ENCODE measurements around the gene SORBS2. TPM values are rescaled to one million over a fixed set of nuclear protein-coding genes. Genes with fewer than 3 reads are reported as not detected.

The SORBS2 gene
- total and polyA plus RNA-seq, 2 experiments from 2014 or later = 0.32 to 1.5 TPM

- DNase-seq = no peak
- Histone ChIP-seq H3K4me2 (ENCODE audit: unreplicated experiment) (no peak overlapping the region), H2AFZ (no peak overlapping the region), H3K9ac (no peak overlapping the region), H3K4me3 (no peak overlapping the region), H3K27ac (no peak overlapping the region), H3K36me3 (ENCODE audit: low read depth) (no peaks in the 10 kb centered on the region), H3K27me3 (replicated peaks; ENCODE audit: insufficient read depth) (no peaks in the 10 kb centered on the region), H3F3A (ENCODE audit: insufficient read depth) (no peaks in the 10 kb centered on the region), H3K4me1 (ENCODE audit: insufficient read depth) (no peaks in the 10 kb centered on the region), H3K79me2 (ENCODE audit: insufficient read depth) (no peaks in the 10 kb centered on the region), H4K20me1 (ENCODE audit: insufficient read depth) (no peaks in the 10 kb centered on the region), H3K9me2 (ENCODE audit: insufficient read depth) (no peaks in the 10 kb centered on the region), H3K9me3 (ENCODE audit: low read depth) (no peaks in the 10 kb centered on the region)
- 18% methylated on average over 2 of the region's 2 CpGs for WGBS, 2 experiments (ENCODE audit: low coverage in 1 of 2, low lambda C conversion rate in 2 of 2, missing lambda C conversion rate in 2 of 2)
- TF ChIP-seq EZH2phosphoT487 (IDR thresholded peaks at IDR 0.05; ENCODE audit: insufficient read depth, low read depth) (no peak), EZH2 (IDR thresholded peaks at IDR 0.05; ENCODE audit: insufficient read depth, poor library complexity, severe bottlenecking) (no peak)
- in situ Hi-C loops (cut with MboI) = no loop called here
These were observed 140.9 kb downstream of the SORBS2 start for GRCh38 chr4:185671066-185671465.

GRCh38 chr4:185669288-185669687 lies 142.7 kb downstream of the SORBS2 start:
- Histone ChIP-seq H3K79me2 (ENCODE audit: insufficient read depth) (no peaks in the 10 kb centered on the region), H3K4me2 (ENCODE audit: unreplicated experiment) (no peak overlapping the region), H3F3A (ENCODE audit: insufficient read depth) (no peaks in the 10 kb centered on the region), H4K20me1 (ENCODE audit: insufficient read depth) (no peaks in the 10 kb centered on the region), H3K36me3 (ENCODE audit: low read depth) (no peaks in the 10 kb centered on the region), H3K27me3 (replicated peaks; ENCODE audit: insufficient read depth) (no peaks in the 10 kb centered on the region), H3K9me3 (ENCODE audit: low read depth) (no peaks in the 10 kb centered on the region), H3K9ac (no peak overlapping the region), H3K27ac (no peak overlapping the region), H3K4me3 (no peak overlapping the region), H3K4me1 (ENCODE audit: insufficient read depth) (no peaks in the 10 kb centered on the region), H3K9me2 (ENCODE audit: insufficient read depth) (no peaks in the 10 kb centered on the region), H2AFZ (no peak overlapping the region)
- DNase-seq = no peak
- TF ChIP-seq EZH2phosphoT487 (IDR thresholded peaks at IDR 0.05; ENCODE audit: insufficient read depth, low read depth) (no peak), EZH2 (IDR thresholded peaks at IDR 0.05; ENCODE audit: insufficient read depth, poor library complexity, severe bottlenecking) (no peak)
- WGBS, 2 experiments (ENCODE audit: low coverage in 1 of 2, low lambda C conversion rate in 2 of 2, missing lambda C conversion rate in 2 of 2) = 37 to 38% methylated on average over 7 of the region's 7 CpGs
- in situ Hi-C loops (cut with MboI) = no loop called here

- H3K4me2 ChIP-seq (ENCODE audit: unreplicated experiment) = no peak overlapping the region
- no peaks in the 10 kb centered on the region for H3F3A ChIP-seq (ENCODE audit: insufficient read depth)
- no peaks in the 10 kb centered on the region for H3K9me3 ChIP-seq (ENCODE audit: low read depth)
- H3K27me3 ChIP-seq (replicated peaks; ENCODE audit: insufficient read depth) = no peaks in the 10 kb centered on the region
- H3K36me3 ChIP-seq (ENCODE audit: low read depth) = no peaks in the 10 kb centered on the region
- no peaks in the 10 kb centered on the region for H3K4me1 ChIP-seq (ENCODE audit: insufficient read depth)
- H3K4me3 ChIP-seq = no peak overlapping the region
- in situ Hi-C loops (cut with MboI) = no loop called here
- no peak overlapping the region for H3K9ac ChIP-seq
- no peak for DNase-seq
- no peak overlapping the region for H3K27ac ChIP-seq
- no peaks in the 10 kb centered on the region for H4K20me1 ChIP-seq (ENCODE audit: insufficient read depth)
- no peaks in the 10 kb centered on the region for H3K9me2 ChIP-seq (ENCODE audit: insufficient read depth)
- WGBS, 2 experiments (ENCODE audit: low coverage in 1 of 2, low lambda C conversion rate in 2 of 2, missing lambda C conversion rate in 2 of 2) = 58% methylated on average over 6 of the region's 6 CpGs
- TF ChIP-seq EZH2phosphoT487 (IDR thresholded peaks at IDR 0.05; ENCODE audit: insufficient read depth, low read depth) (no peak), EZH2 (IDR thresholded peaks at IDR 0.05; ENCODE audit: insufficient read depth, poor library complexity, severe bottlenecking) (no peak)
- H2AFZ ChIP-seq = no peak overlapping the region
- no peaks in the 10 kb centered on the region for H3K79me2 ChIP-seq (ENCODE audit: insufficient read depth)
These were observed 145.8 kb downstream of the SORBS2 start for GRCh38 chr4:185666156-185666555.

GRCh38 chr4:185665655-185666054 lies 146.3 kb downstream of the SORBS2 start:
- in situ Hi-C loops (cut with MboI) = no loop called here
- Histone ChIP-seq H3K4me2 (ENCODE audit: unreplicated experiment) (no peak overlapping the region), H3K9me3 (ENCODE audit: low read depth) (no peaks in the 10 kb centered on the region), H3K9me2 (ENCODE audit: insufficient read depth) (no peaks in the 10 kb centered on the region), H3K36me3 (ENCODE audit: low read depth) (no peaks in the 10 kb centered on the region), H3K4me1 (ENCODE audit: insufficient read depth) (no peaks in the 10 kb centered on the region), H3F3A (ENCODE audit: insufficient read depth) (no peaks in the 10 kb centered on the region), H3K9ac (no peak overlapping the region), H3K27ac (no peak overlapping the region), H3K27me3 (replicated peaks; ENCODE audit: insufficient read depth) (no peaks in the 10 kb centered on the region), H4K20me1 (ENCODE audit: insufficient read depth) (no peaks in the 10 kb centered on the region), H3K79me2 (ENCODE audit: insufficient read depth) (no peaks in the 10 kb centered on the region), H3K4me3 (no peak overlapping the region), H2AFZ (no peak overlapping the region)
- DNase-seq = no peak
- TF ChIP-seq EZH2phosphoT487 (IDR thresholded peaks at IDR 0.05; ENCODE audit: insufficient read depth, low read depth) (no peak), EZH2 (IDR thresholded peaks at IDR 0.05; ENCODE audit: insufficient read depth, poor library complexity, severe bottlenecking) (no peak)
- 53 to 55% methylated on average over 11 of the region's 11 CpGs for WGBS, 2 experiments (ENCODE audit: low coverage in 1 of 2, low lambda C conversion rate in 2 of 2, missing lambda C conversion rate in 2 of 2)

GRCh38 chr4:185664481-185664880 lies 147.5 kb downstream of the SORBS2 start:
- in situ Hi-C loops (cut with MboI) = no loop called here
- Histone ChIP-seq H3K4me1 (ENCODE audit: insufficient read depth) (no peaks in the 10 kb centered on the region), H3K27me3 (replicated peaks; ENCODE audit: insufficient read depth) (no peaks in the 10 kb centered on the region), H3F3A (ENCODE audit: insufficient read depth) (no peaks in the 10 kb centered on the region), H2AFZ (no peak overlapping the region), H3K79me2 (ENCODE audit: insufficient read depth) (no peaks in the 10 kb centered on the region), H4K20me1 (ENCODE audit: insufficient read depth) (no peaks in the 10 kb centered on the region), H3K9me2 (ENCODE audit: insufficient read depth) (no peaks in the 10 kb centered on the region), H3K4me2 (ENCODE audit: unreplicated experiment) (no peak overlapping the region), H3K27ac (no peak overlapping the region), H3K9ac (no peak overlapping the region), H3K4me3 (no peak overlapping the region), H3K9me3 (ENCODE audit: low read depth) (no peaks in the 10 kb centered on the region), H3K36me3 (ENCODE audit: low read depth) (no peaks in the 10 kb centered on the region)
- TF ChIP-seq EZH2phosphoT487 (IDR thresholded peaks at IDR 0.05; ENCODE audit: insufficient read depth, low read depth) = no peak
- TF ChIP-seq EZH2 (IDR thresholded peaks at IDR 0.05; ENCODE audit: insufficient read depth, poor library complexity, severe bottlenecking) = no peak
- no peak for DNase-seq
- WGBS, 2 experiments (ENCODE audit: low coverage in 1 of 2, low lambda C conversion rate in 2 of 2, missing lambda C conversion rate in 2 of 2) = 51 to 52% methylated on average over 4 of the region's 4 CpGs

All from GM23248 (cell line).